HEK293 (cell line): ENCODE data around the gene MEGF8.
A peak's percentile ranks its signal among the peaks of the same experiment; 100 is the strongest.

Source experiments
- CTCF ChIA-PET: fragments of 350-600 bp; formaldehyde crosslinking; extraction: SDS; loops from one replicate; lab custom pipeline; 2021; ENCODE audit warnings: antibody characterized with exemption; lab: Yijun Ruan, JAX
- POLR2A ChIA-PET: fragments of 300-600 bp; formaldehyde crosslinking; extraction: SDS; loops from one replicate; lab custom pipeline; 2020; ENCODE audit warnings: antibody characterized with exemption, inconsistent platforms; lab: Yijun Ruan, JAX
- H3K27ac ChIP-seq: fragments of 200-500 bp; sonication (Bioruptor generic); 2 replicates; pipeline ENCODE4 v1.5.1; 2014; ENCODE audit warnings: low read depth, low read length, control low read depth, inconsistent platforms; ENCODE audit errors: extremely low read depth
- H3K36me3 ChIP-seq, 2 experiments: fragments of 200-500 bp in 1 of 2; sonication (Bioruptor generic) in 1 of 2; 1 replicate in 1 of 2; 2 replicates in 1 of 2; pipeline ENCODE4 v1.5.1; 2014 to 2017; ENCODE audit warnings: inconsistent platforms in 2 of 2, low read length in 2 of 2; ENCODE audit not compliant: control insufficient read depth in 2 of 2, insufficient read depth in 1 of 2
- H3K4me1 ChIP-seq: fragments of 200-500 bp; sonication (Bioruptor generic); 2 replicates; pipeline ENCODE4 v1.5.1; 2014; ENCODE audit warnings: mild to moderate bottlenecking, low read length, inconsistent platforms; ENCODE audit not compliant: control insufficient read depth, insufficient read depth
- H3K4me3 ChIP-seq: 2 replicates; pipeline ENCODE4 v1.5.1; 2011; ENCODE audit warnings: low read depth, mild to moderate bottlenecking, control low read depth, low read length, moderate library complexity
- H3K9me3 ChIP-seq: fragments of 200-500 bp; sonication (Bioruptor generic); 2 replicates; pipeline ENCODE4 v1.5.1; 2014; ENCODE audit warnings: low read depth, low read length, inconsistent platforms; ENCODE audit not compliant: control insufficient read depth, insufficient read depth
- REPIN1 ChIP-seq: fragments of 450-650 bp; formaldehyde crosslinking; IDR thresholded peaks from 2 replicates; pipeline ENCODE4 v1.5.1; 2017; ENCODE audit warnings: missing biosample characterization, missing genetic modification characterization, low read depth
- WT1 ChIP-seq: fragments of 450-650 bp; formaldehyde crosslinking; IDR thresholded peaks from 2 replicates; pipeline ENCODE4 v1.5.1; 2016; ENCODE audit warnings: missing biosample characterization, missing genetic modification characterization
- ZBTB48 ChIP-seq: fragments of 450-650 bp; formaldehyde crosslinking; IDR thresholded peaks from 2 replicates; pipeline ENCODE4 v1.5.1; 2016; ENCODE audit warnings: missing biosample characterization, missing genetic modification characterization
- ZBTB8A ChIP-seq: fragments of 450-650 bp; formaldehyde crosslinking; IDR thresholded peaks from 2 replicates; pipeline ENCODE4 v1.5.1; 2016; ENCODE audit warnings: missing biosample characterization, missing genetic modification characterization
- ZEB2 ChIP-seq: fragments of 450-650 bp; formaldehyde crosslinking; IDR thresholded peaks from 2 replicates; pipeline ENCODE4 v1.5.1; 2016; ENCODE audit warnings: missing biosample characterization, missing genetic modification characterization
- ZFP3 ChIP-seq: fragments of 450-650 bp; formaldehyde crosslinking; IDR thresholded peaks from 2 replicates; pipeline ENCODE4 v1.5.1; 2016; ENCODE audit warnings: low read depth, missing biosample characterization, missing genetic modification characterization
- ZNF121 ChIP-seq: fragments of 450-650 bp; formaldehyde crosslinking; IDR thresholded peaks from 2 replicates; pipeline ENCODE4 v1.5.1; 2016; ENCODE audit warnings: missing biosample characterization, missing genetic modification characterization
- ZNF146 ChIP-seq: fragments of 450-650 bp; formaldehyde crosslinking; IDR thresholded peaks from 2 replicates; pipeline ENCODE4 v1.5.1; 2016; ENCODE audit warnings: missing biosample characterization, missing genetic modification characterization
- ZNF184 ChIP-seq: fragments of 450-650 bp; IDR thresholded peaks from 2 replicates; pipeline ENCODE4 v1.5.1; 2018; ENCODE audit warnings: missing biosample characterization, mild to moderate bottlenecking, missing genetic modification characterization
- ZNF221 ChIP-seq: fragments of 450-650 bp; formaldehyde crosslinking; IDR thresholded peaks from 2 replicates; pipeline ENCODE4 v1.5.1; 2017; ENCODE audit warnings: missing biosample characterization, missing genetic modification characterization, borderline replicate concordance
- ZNF248 ChIP-seq: fragments of 450-650 bp; formaldehyde crosslinking; IDR thresholded peaks from 2 replicates; pipeline ENCODE4 v1.5.1; 2017; ENCODE audit warnings: missing biosample characterization, missing genetic modification characterization
- ZNF292 ChIP-seq: fragments of 450-650 bp; formaldehyde crosslinking; IDR thresholded peaks from 2 replicates; pipeline ENCODE4 v1.5.1; 2016; ENCODE audit warnings: low read depth, missing biosample characterization, missing genetic modification characterization, borderline replicate concordance
- ZNF37A ChIP-seq: fragments of 450-650 bp; IDR thresholded peaks from 2 replicates; pipeline ENCODE4 v1.5.1; 2018; ENCODE audit warnings: missing biosample characterization, missing genetic modification characterization
- ZNF514 ChIP-seq: fragments of 450-650 bp; formaldehyde crosslinking; IDR thresholded peaks from 2 replicates; pipeline ENCODE4 v1.5.1; 2016; ENCODE audit warnings: missing biosample characterization, missing genetic modification characterization
- ZNF560 ChIP-seq: fragments of 450-650 bp; formaldehyde crosslinking; IDR thresholded peaks from 2 replicates; pipeline ENCODE4 v1.5.1; 2017; ENCODE audit warnings: missing biosample characterization, missing genetic modification characterization, borderline replicate concordance
- ZNF623 ChIP-seq: fragments of 450-650 bp; formaldehyde crosslinking; IDR thresholded peaks from 2 replicates; pipeline ENCODE4 v1.5.1; 2016; ENCODE audit warnings: missing biosample characterization, missing genetic modification characterization
- ZNF629 ChIP-seq: fragments of 450-650 bp; formaldehyde crosslinking; IDR thresholded peaks from 2 replicates; pipeline ENCODE4 v1.5.1; 2017; ENCODE audit warnings: missing biosample characterization, missing genetic modification characterization
- ZNF654 ChIP-seq: fragments of 450-650 bp; formaldehyde crosslinking; IDR thresholded peaks from 2 replicates; pipeline ENCODE4 v1.5.1; 2016; ENCODE audit warnings: low read depth, missing biosample characterization, missing genetic modification characterization
- ZSCAN16 ChIP-seq: fragments of 450-650 bp; formaldehyde crosslinking; IDR thresholded peaks from 2 replicates; pipeline ENCODE4 v1.5.1; 2016; ENCODE audit warnings: missing biosample characterization, missing genetic modification characterization
- TF ChIP-seq, protein P1 (sequence below): fragments of 450-650 bp; formaldehyde crosslinking; IDR thresholded peaks from 2 replicates; pipeline ENCODE4 v1.5.1; 2016; ENCODE audit warnings: missing biosample characterization, missing genetic modification characterization
- TF ChIP-seq, protein P2 (sequence below): fragments of 450-650 bp; formaldehyde crosslinking; IDR thresholded peaks from 2 replicates; pipeline ENCODE4 v1.5.1; 2017; ENCODE audit warnings: missing biosample characterization, missing genetic modification characterization
- TF ChIP-seq, protein P3 (sequence below): fragments of 450-650 bp; formaldehyde crosslinking; conservative IDR thresholded peaks from 2 replicates; pipeline ENCODE4 v1.5.1; 2016; ENCODE audit warnings: low read depth, missing biosample characterization, missing genetic modification characterization
- TF ChIP-seq, protein P4 (sequence below): fragments of 450-650 bp; formaldehyde crosslinking; optimal IDR thresholded peaks from 2 replicates; pipeline ENCODE3; 2016; ENCODE audit warnings: missing biosample characterization, mild to moderate bottlenecking, missing genetic modification characterization

Gene MEGF8

DNA sequence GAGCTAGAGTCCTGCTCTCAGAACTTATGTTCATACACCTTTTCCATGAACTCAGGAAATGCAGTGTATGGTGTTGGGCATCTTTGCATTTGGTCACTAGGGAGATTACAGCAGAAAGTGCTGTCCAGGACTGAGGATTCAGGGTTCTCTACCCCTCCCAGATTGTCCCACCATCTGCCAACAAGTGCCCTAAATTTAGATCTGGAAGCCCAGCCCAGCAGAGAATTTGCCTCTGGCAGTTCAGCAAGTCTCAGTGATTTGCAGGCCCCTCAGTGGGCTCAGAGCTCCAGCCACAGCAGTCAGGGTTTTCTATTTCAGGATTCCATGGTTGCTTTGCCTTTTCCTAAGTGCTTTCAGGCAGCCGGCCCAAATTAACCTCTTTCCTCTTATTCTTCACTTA, 41.2 kb downstream of the MEGF8 start:
- CTCF ChIA-PET, result no interaction called here
- H3K4me3 ChIP-seq, result no peak overlapping the region
- H3K4me1 ChIP-seq, result 0 out of 2 replicates have a peak, but pooled peaks cover 3% of the 10 kb centered on the region
- H3K27ac ChIP-seq, result peak overlapping the region; percentile 31; the same call in 1 of the 2 replicates
- no peaks in the 10 kb centered on the region for H3K9me3 ChIP-seq
- POLR2A ChIA-PET, result no interaction called here
- peaks cover 36 to 50% of the 10 kb centered on the region in 2 experiments for H3K36me3 ChIP-seq
- TF ChIP-seq ZNF221 (no peak), ZSCAN16 (tag by site-specific recombination) (no peak), ZBTB8A (tag by site-specific recombination) (no peak), ZNF560 (tag by site-specific recombination) (no peak), ZNF184 (tag by site-specific recombination) (no peak), ZNF37A (tag by site-specific recombination) (no peak), ZNF248 (tag by site-specific recombination) (no peak), ZNF629 (tag by site-specific recombination) (no peak), WT1 (tag by site-specific recombination) (no peak), ZNF146 (no peak), ZNF514 (tag by site-specific recombination) (no peak), REPIN1 (tag by site-specific recombination) (no peak), ZNF292 (no peak), ZNF654 (tag by site-specific recombination) (no peak), ZNF623 (tag by site-specific recombination) (no peak)
- TF ChIP-seq, protein P1, sequence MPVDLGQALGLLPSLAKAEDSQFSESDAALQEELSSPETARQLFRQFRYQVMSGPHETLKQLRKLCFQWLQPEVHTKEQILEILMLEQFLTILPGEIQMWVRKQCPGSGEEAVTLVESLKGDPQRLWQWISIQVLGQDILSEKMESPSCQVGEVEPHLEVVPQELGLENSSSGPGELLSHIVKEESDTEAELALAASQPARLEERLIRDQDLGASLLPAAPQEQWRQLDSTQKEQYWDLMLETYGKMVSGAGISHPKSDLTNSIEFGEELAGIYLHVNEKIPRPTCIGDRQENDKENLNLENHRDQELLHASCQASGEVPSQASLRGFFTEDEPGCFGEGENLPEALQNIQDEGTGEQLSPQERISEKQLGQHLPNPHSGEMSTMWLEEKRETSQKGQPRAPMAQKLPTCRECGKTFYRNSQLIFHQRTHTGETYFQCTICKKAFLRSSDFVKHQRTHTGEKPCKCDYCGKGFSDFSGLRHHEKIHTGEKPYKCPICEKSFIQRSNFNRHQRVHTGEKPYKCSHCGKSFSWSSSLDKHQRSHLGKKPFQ (tag by site-specific recombination), result no peak

DNA sequence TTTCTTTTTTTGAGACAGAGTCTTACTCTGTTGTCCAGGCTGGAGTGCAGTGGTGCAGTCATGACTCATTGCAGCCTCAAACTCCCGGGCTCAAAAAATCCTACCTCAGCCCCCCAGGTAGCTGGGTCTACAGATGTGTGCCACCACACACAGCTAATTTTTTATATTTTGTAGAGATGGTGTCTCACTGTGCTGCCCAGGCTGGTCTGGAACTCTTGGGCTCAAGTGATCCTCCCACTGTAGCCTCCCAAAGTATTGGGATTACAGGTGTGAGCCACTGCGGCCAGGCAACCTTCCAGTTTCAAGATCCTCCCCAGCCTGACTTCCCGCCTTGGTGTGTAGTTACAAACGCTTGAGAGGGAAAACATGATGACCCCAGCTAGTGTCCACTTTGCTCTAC, 42.5 kb downstream of the MEGF8 start:
- CTCF ChIA-PET, result interaction anchor here (0.7 kb wide), 1 partner anchor 486 kb away, joined by 4 read pairs; no protein-coding TSS in a partner anchor
- POLR2A ChIA-PET, result no interaction called here
- no peak overlapping the region for H3K4me3 ChIP-seq
- H3K27ac ChIP-seq, result no peak overlapping the region
- peaks cover 39 to 45% of the 10 kb centered on the region in 2 experiments for H3K36me3 ChIP-seq
- TF ChIP-seq ZFP3 (no peak), ZEB2 (tag by site-specific recombination) (no peak), ZBTB48 (tag by site-specific recombination) (no peak), REPIN1 (tag by site-specific recombination) (no peak), ZNF121 (tag by site-specific recombination) (peak; percentile 77; the same call in 1 of the 2 replicates)
- TF ChIP-seq, protein P2, sequence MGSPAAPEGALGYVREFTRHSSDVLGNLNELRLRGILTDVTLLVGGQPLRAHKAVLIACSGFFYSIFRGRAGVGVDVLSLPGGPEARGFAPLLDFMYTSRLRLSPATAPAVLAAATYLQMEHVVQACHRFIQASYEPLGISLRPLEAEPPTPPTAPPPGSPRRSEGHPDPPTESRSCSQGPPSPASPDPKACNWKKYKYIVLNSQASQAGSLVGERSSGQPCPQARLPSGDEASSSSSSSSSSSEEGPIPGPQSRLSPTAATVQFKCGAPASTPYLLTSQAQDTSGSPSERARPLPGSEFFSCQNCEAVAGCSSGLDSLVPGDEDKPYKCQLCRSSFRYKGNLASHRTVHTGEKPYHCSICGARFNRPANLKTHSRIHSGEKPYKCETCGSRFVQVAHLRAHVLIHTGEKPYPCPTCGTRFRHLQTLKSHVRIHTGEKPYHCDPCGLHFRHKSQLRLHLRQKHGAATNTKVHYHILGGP (tag by site-specific recombination), result no peak
- TF ChIP-seq, protein P3, sequence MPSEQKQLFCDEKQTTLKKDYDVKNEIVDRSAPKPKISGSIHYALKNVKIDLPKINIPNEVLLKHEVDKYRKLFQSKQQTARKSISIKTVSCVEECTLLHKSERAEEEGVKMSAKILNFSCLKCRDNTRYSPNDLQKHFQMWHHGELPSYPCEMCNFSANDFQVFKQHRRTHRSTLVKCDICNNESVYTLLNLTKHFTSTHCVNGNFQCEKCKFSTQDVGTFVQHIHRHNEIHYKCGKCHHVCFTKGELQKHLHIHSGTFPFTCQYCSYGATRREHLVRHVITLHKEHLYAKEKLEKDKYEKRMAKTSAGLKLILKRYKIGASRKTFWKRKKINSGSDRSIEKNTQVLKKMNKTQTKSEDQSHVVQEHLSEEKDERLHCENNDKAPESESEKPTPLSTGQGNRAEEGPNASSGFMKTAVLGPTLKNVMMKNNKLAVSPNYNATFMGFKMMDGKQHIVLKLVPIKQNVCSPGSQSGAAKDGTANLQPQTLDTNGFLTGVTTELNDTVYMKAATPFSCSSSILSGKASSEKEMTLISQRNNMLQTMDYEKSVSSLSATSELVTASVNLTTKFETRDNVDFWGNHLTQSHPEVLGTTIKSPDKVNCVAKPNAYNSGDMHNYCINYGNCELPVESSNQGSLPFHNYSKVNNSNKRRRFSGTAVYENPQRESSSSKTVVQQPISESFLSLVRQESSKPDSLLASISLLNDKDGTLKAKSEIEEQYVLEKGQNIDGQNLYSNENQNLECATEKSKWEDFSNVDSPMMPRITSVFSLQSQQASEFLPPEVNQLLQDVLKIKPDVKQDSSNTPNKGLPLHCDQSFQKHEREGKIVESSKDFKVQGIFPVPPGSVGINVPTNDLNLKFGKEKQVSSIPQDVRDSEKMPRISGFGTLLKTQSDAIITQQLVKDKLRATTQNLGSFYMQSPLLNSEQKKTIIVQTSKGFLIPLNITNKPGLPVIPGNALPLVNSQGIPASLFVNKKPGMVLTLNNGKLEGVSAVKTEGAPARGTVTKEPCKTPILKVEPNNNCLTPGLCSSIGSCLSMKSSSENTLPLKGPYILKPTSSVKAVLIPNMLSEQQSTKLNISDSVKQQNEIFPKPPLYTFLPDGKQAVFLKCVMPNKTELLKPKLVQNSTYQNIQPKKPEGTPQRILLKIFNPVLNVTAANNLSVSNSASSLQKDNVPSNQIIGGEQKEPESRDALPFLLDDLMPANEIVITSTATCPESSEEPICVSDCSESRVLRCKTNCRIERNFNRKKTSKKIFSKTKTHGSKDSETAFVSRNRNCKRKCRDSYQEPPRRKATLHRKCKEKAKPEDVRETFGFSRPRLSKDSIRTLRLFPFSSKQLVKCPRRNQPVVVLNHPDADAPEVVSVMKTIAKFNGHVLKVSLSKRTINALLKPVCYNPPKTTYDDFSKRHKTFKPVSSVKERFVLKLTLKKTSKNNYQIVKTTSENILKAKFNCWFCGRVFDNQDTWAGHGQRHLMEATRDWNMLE (tag by site-specific recombination), result no peak
- TF ChIP-seq, protein P4, sequence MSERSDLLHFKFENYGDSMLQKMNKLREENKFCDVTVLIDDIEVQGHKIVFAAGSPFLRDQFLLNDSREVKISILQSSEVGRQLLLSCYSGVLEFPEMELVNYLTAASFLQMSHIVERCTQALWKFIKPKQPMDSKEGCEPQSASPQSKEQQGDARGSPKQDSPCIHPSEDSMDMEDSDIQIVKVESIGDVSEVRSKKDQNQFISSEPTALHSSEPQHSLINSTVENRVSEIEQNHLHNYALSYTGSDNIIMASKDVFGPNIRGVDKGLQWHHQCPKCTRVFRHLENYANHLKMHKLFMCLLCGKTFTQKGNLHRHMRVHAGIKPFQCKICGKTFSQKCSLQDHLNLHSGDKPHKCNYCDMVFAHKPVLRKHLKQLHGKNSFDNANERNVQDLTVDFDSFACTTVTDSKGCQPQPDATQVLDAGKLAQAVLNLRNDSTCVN (tag by site-specific recombination), result no peak
- no peaks in the 10 kb centered on the region for H3K9me3 ChIP-seq
- 0 out of 2 replicates have a peak, but pooled peaks cover 3% of the 10 kb centered on the region for H3K4me1 ChIP-seq
